ENCODE measurements around the gene RHEX. TPM values are rescaled to one million over a fixed set of nuclear protein-coding genes. Genes with fewer than 3 reads are reported as not detected.

The RHEX gene
- polyA plus RNA-seq, 1 of the 3 experiments (the other 2 are of a cell fraction), result not detected

DNA sequence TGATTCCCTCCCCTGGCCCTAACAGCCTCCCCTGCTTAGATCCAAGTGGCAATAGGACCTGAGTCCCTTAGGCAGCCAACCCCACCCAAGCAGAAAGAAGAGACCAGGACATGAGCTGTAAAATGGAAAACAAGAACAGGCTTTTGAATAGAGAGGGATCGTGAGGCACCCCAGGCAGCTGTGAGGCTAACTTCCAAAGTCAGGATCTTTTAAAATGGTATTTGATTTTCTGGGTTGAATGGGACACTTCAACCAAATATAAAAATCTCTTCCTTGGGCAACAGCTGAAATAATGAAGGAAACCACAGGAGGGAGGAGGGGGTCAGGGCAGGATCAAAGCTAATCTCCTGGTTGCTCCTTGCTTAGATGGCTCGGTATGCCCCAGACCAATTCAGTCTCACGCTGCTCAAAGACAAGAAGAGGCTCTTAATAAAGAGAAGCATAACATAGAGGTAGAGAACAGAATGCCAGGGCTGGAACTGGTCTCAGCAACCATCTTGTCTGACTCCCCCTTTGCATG lies 92.9 kb downstream of the RHEX start:
- no peaks in the 10 kb centered on the region for H3K79me2 ChIP-seq (ENCODE audit: insufficient read depth)
- CTCF ChIA-PET, result no interaction called here
- no peaks in the 10 kb centered on the region for H3K9me2 ChIP-seq
- no peaks in the 10 kb centered on the region for H3K9me3 ChIP-seq
- H3K4me3 ChIP-seq (ENCODE audit: low read depth in 2 of 2, low read length in 1 of 2), result no peak overlapping the region
- no peaks in the 10 kb centered on the region for H3K36me3 ChIP-seq (replicated peaks in 1 of 2; ENCODE audit: control insufficient read depth in 1 of 2, insufficient read depth in 2 of 2, low read length in 1 of 2)
- WGBS (ENCODE audit: low lambda C conversion rate), result 50% methylated on average over 3 of the region's 3 CpGs
- no peaks in the 10 kb centered on the region for H3F3A ChIP-seq (replicated peaks; ENCODE audit: insufficient read depth)
- H3K27me3 ChIP-seq (ENCODE audit: insufficient read depth), result peaks cover 39% of the 10 kb centered on the region
- POLR2A ChIA-PET, result no interaction called here
- no peaks in the 10 kb centered on the region for H3K4me1 ChIP-seq (ENCODE audit: control insufficient read depth in 1 of 2, insufficient read depth in 2 of 2, low read depth in 1 of 2, low read length in 1 of 2)
- no peak overlapping the region for H2AFZ ChIP-seq (ENCODE audit: low read depth)
- TF ChIP-seq TAF1 (IDR thresholded peaks at IDR 0.05; ENCODE audit: borderline replicate concordance, low read depth, low read length) (no peak), FOXM1 (IDR thresholded peaks at IDR 0.05; ENCODE audit: low read depth) (no peak), NFIC (IDR thresholded peaks at IDR 0.05; ENCODE audit: borderline replicate concordance) (no peak)
- TF ChIP-seq, protein P1, sequence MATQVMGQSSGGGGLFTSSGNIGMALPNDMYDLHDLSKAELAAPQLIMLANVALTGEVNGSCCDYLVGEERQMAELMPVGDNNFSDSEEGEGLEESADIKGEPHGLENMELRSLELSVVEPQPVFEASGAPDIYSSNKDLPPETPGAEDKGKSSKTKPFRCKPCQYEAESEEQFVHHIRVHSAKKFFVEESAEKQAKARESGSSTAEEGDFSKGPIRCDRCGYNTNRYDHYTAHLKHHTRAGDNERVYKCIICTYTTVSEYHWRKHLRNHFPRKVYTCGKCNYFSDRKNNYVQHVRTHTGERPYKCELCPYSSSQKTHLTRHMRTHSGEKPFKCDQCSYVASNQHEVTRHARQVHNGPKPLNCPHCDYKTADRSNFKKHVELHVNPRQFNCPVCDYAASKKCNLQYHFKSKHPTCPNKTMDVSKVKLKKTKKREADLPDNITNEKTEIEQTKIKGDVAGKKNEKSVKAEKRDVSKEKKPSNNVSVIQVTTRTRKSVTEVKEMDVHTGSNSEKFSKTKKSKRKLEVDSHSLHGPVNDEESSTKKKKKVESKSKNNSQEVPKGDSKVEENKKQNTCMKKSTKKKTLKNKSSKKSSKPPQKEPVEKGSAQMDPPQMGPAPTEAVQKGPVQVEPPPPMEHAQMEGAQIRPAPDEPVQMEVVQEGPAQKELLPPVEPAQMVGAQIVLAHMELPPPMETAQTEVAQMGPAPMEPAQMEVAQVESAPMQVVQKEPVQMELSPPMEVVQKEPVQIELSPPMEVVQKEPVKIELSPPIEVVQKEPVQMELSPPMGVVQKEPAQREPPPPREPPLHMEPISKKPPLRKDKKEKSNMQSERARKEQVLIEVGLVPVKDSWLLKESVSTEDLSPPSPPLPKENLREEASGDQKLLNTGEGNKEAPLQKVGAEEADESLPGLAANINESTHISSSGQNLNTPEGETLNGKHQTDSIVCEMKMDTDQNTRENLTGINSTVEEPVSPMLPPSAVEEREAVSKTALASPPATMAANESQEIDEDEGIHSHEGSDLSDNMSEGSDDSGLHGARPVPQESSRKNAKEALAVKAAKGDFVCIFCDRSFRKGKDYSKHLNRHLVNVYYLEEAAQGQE (IDR thresholded peaks at IDR 0.05; ENCODE audit: low read depth, low read length), result no peak
- no peak for DNase-seq
- no peak overlapping the region for H3K9ac ChIP-seq
- no peaks in the 10 kb centered on the region for H4K20me1 ChIP-seq (ENCODE audit: insufficient read depth)
- no peak overlapping the region for H3K4me2 ChIP-seq
- no peak overlapping the region for H3K27ac ChIP-seq (ENCODE audit: low read depth in 2 of 2, low read length in 1 of 2)

Small RNA genes lying within 50 kb of the gene (small RNA-seq; reads per million reads assigned to genes)
- gene RF00271, result 0 reads per million in 7 experiments

Other genes starting within 250 kb of the RHEX start
- 18.3 and 25.1 TPM in 2 replicates for gene SLC41A1, start 240.0 kb upstream of the RHEX start, polyA plus RNA-seq (2012; rRNA removed)
- gene PM20D1, start 203.0 kb upstream of the RHEX start, polyA plus RNA-seq (2012; rRNA removed), result not detected in 2 replicates
- gene SLC26A9, start 109.7 kb upstream of the RHEX start, polyA plus RNA-seq (2012; rRNA removed), result not detected in 2 replicates
- gene RAB7B, start 49.8 kb upstream of the RHEX start, polyA plus RNA-seq (2012; rRNA removed), result 0.15 and 0.24 TPM in 2 replicates
- gene CTSE, start 29.3 kb upstream of the RHEX start, polyA plus RNA-seq (2012; rRNA removed), result not detected in 2 replicates
- gene AVPR1B, start 64.2 kb downstream of the RHEX start, polyA plus RNA-seq (2012; rRNA removed), result not detected in 2 replicates
- 8.1 and 8.8 TPM in 2 replicates for gene FAM72A, start 149.7 kb downstream of the RHEX start, polyA plus RNA-seq (2012; rRNA removed)
- 18.2 and 19.3 TPM in 2 replicates for gene SRGAP2, start 150.4 kb downstream of the RHEX start, polyA plus RNA-seq (2012; rRNA removed)

Measured in SK-N-SH (cell line).